HG03039 (cell line): ENCODE measurements around the gene PRKD2.
"Not testable (repeated sequence)": the region's sequence is repeated elsewhere in the genome, so short reads cannot be mapped to it uniquely, and the experiment has no call there.

ENCODE experiments used
- ATAC-seq: cut with Tn5 transposase; IDR thresholded peaks from one replicate; pipeline ENCODE4 v1.9.1; 2021; ENCODE audit warnings: mild to moderate bottlenecking, moderate library complexity; ENCODE audit not compliant: unreplicated experiment

Gene PRKD2

DNA sequence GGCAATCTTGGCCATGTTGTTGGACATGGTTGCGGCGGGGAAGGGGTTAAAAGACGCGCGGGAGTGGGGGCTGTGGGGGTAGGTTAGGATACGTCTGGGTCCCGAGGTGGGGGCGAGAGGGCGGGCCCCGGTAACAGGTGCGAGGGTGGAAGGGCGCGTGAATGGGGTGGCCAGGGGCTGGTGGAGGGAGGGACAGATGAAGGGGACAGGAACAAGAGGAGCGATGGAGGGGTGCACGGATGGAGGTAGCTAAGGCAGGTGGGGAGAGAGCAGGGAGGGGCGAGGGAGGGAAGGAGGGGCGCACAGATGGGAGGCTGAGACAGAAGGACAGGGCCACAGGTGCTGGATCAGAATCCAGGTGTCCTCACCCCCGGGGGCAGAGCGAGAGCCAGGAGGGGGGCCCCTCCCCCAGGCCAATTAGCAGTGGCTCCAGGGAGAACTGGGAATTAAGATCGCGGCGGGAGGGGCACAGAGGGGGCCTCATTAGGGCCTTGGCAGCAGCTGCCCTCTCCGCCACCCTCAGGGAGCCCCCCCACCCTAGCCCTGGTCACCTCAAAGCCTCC lies 82.2 kb downstream of the PRKD2 start:
- ATAC-seq, result no peak

DNA sequence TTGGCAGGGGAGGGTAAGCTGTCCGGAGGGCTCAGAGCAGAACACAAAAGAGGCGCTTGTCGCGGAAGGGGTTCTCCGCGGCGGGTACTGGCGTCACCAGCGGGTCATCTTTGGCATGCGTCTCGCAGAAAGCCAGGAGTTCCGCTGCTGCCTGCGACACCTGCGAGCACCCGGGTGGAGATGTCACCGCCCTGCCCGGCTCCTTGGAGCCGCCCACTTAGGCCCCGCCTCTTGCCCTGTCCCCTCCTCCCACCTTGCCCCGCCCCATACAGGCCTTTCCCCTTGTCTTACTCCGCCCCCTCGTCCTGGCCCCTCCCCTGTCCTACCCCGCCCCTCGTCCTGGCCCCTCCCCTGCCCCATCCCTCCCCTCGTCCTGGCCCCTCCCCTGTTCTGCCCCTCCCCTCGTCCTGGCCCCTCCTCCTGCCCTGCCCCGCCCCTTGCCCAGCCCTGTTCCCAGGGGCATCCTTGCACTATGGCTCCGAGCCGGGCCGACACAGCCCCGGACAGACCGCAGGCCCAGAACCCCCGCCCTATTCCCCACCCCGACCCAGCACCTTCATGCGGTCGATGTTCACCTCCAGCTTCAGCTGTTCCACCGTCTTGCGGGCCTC lies 82.8 kb downstream of the PRKD2 start:
- peak; percentile 51 for ATAC-seq

DNA sequence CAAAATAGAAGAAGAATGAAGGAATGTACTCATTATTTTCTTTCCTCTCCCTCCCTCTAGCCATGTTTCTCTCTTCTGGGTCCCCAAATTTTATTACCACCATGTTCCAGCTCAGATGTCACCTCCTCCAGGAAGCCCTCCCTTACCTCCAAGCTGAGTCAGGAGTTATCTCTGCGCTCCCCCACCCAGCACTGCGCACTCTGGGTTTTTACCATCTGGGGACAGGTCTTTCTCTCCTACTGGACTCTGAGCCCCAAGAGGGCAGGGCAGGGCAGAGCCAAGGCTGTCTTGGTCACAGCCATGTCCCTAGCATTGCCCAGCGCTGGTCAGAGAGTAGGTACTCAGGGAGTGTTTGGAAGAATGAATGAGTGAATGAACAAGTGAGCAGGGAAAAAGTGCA lies 83.8 kb downstream of the PRKD2 start:
- ATAC-seq, result no peak

DNA sequence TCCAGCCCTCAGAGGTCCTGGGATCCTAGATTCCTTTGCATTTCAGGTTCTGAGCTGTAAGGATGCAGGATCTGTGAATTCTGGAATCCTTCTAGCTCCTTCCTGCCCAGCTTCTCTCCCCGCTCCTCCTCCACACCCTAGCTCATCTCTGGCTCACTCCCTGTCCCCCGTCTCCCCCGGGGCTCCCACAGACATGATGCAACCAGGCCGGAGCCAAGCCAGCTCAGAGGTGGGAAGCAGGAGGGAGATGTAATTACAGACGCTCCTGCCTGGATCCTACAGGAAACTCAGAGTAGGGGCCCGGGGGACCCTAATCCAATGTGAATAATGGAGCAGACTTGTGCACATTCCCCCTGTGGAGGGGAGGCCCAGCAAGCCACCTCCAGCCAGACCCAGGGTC lies 85.4 kb downstream of the PRKD2 start:
- no peak for ATAC-seq

DNA sequence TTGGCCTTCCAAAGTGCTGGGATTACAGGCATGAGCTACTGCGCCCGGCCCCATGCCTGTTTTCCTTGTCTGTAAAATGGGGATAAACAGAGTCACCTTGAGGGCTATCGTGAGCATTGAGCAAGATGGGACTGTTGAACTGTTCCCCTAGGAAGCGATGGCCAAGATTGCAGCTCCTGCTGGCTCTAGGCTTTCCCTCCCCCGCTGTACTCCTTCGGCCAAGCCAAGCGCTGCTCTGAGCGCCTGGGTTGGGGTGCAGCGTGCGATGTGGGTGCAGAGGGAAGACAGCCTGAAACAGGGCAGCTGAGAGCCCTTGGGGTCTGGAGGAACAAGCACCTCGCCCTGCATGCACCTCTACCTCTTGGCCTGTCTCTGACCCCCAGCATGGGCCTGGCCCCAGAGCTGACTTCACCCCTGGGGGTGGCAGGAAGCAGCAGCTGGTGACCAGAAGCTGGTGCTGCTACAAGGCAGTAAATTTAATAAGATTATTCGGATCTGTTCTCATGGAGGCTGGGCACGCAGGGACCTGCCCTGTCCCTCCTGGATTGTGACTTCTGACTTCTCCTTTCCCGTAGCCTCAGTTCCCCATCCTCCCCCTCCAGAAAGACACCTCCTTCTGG lies 86.2 kb downstream of the PRKD2 start:
- no peak for ATAC-seq

DNA sequence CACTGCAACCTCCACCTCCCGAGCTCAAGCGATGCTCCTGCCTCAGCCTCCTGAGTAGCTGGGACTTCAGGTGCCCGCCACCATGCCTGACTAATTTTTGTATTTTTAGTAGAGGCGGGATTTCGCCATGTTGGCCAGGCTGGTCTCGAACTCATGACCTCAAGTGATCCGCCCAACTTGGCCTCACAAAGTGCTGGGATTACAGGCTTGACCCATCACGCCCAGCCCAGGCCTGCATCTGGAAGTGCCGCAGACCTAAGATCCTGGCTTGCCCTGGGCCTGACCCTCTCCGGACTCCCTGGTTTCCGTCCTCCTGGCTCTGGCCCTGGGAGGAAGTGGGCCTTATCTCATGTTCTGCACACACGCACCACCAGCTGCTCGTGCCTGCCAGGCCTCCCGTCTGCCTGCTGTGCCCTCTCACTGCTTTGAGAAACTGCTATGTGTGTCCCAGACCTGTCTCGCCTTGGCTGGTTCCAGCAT lies 87.3 kb downstream of the PRKD2 start:
- no peak for ATAC-seq

DNA sequence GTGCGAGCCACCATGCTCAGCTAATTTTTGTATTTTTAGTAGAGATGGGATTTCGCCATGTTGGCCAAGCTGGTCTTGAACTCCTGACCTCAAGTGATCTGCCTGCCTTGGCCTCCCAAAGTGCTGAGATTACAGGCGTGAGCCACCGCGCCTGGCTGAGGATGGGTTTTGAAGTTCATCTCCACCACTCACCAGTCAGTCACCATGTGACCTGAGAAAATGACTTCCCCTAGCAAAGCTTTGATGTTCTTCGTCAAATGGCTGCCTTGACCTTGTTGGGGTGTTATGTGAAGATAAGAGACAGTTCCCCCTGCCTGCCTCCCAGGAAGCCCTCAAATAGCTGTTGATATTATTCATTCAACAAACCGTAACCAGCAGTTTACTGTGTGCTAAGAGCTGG lies 87.9 kb downstream of the PRKD2 start:
- not testable (repeated sequence) for ATAC-seq

DNA sequence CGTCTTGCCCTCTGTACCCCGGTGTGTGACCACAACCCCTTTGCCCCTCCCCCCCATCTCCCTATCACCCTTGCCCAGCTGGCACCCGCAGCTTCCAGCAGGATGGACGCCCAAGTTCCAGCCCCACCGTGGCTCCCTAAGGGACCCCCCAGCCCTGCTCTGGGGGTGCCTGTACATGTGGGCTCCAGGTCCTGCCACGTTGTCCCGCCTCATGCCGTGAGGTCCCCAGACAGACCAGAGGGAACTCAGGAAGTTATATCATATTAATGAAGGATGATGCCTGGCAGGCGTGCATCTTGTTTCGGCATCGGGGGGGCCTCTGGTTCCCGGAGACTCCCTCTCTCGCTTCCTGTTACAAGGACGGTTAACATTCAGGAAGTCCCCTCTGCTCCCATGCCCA lies 90.5 kb downstream of the PRKD2 start:
- ATAC-seq, result no peak

DNA sequence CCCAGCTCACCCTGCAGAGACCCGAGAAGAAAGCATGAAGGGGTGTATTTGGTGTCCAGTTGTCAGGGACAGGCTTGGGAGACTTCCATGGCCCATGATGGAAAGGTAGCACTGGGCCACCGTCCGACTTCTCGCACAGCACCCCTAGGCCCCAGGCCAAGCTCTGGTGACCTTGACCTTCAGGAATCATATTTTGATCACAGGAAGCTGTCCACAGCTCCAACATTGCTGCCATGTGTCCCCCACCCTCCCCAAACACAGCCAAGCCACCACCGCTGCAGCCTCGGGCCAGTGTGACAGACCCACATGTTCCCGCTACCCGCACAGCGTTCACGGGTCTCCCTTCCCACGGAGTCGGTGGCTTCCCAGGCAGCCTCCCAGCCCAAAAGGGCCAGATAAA lies 91.2 kb downstream of the PRKD2 start:
- ATAC-seq, result no peak

DNA sequence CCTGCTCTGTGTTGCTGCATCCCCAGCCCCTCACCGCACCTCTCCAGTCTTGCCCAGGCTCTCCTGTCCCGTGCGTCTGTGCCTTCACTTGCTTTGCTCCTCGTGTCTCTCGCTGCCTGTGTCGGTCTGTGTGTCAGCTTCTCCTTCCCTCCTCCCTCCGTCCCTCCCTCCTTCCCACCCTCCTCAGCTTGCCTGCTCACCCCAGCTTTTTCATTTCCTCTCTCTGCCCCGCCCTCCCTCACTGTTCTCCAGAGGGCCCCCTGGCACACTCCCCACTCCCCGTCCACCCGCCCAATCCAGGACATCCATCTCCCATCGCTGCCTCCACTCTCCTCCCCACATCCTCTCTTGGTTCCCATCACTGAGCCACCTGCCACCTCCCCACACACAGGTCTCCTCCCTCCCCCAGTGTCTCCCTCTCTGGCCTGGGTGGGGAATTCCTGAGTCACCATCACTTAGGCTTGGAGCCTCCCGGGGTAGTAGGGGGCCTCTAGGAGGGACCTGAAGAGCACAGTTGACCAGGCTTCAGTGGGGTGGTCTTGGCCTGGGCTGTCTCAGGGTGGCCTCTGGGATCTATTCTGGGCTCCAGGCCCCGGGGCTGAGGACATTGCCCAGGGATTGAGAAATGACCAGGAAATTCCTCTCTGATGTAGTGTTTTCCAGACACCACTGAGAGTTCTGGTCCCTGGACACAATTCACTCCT lies 91.8 kb downstream of the PRKD2 start, which contains the start of gene PTGIR:
PTGIR (minus strand) TSS at position 132 of the 704 bp plus-strand sequence. CDS start 864 bp downstream, outside the sequence.
- no peak for ATAC-seq
